HepG2 (cell line): ENCODE results near the gene NSMF. TPM values are rescaled to one million over a fixed set of nuclear protein-coding genes. Genes with fewer than 3 reads are reported as not detected.

Experiments used
- ATAC-seq: fragments of 200-7000 bp; cut with Tn5 transposase; 3 replicates; pipeline ENCODE4 v1.9.1; 2020; ENCODE audit warnings: mild to moderate bottlenecking, moderate library complexity
- BruUV-seq: library from RNA; stranded (reverse); fragments of 400-500 nt; replicated peaks from 2 replicates; lab custom pipeline; 2021; lab: Mats Ljungman, UMichigan
- CTCF ChIA-PET: fragments of 300-600 bp; formaldehyde crosslinking; extraction: SDS; loops from one replicate; lab custom pipeline; 2021; ENCODE audit warnings: low total read pairs, inconsistent platforms, low intra/inter-chr PET ratio; lab: Yijun Ruan, JAX
- POLR2A ChIA-PET: fragments of 350-600 bp; sonication (Branson Sonifier 250); formaldehyde crosslinking; loops from one replicate; lab custom pipeline; 2020; ENCODE audit warnings: antibody characterized with exemption, inconsistent platforms; lab: Yijun Ruan, JAX
- DNase-seq: peaks from one replicate; pipeline ENCODE4 v3.0.0-alpha.2; 2015; ENCODE audit warnings: low spot score
- FAIRE-seq: peaks from 3 replicates; lab custom pipeline; 2011; peaks lifted over from hg19 to GRCh38; lab: Jason Lieb, UNC
- H2AFZ ChIP-seq: one replicate; pipeline ENCODE4 v1.6.1; 2011; ENCODE audit warnings: low read length, inconsistent platforms
- H3K27ac ChIP-seq: fragments of 300-600 bp; 3 replicates; pipeline ENCODE4 v1.8.0; 2011; ENCODE audit warnings: mixed run types, mild to moderate bottlenecking, mixed read lengths, low read length, inconsistent platforms; ENCODE audit not compliant: insufficient read depth; ENCODE audit errors: extremely low read length
- H3K27me3 ChIP-seq, 2 experiments: fragments of 200-600 bp in 1 of 2; 2 replicates in 1 of 2; 3 replicates in 1 of 2; pipeline versions ENCODE4 v1.6.0 to v1.8.0; 2011; ENCODE audit warnings: low read length in 2 of 2, mild to moderate bottlenecking in 2 of 2, moderate library complexity in 2 of 2, inconsistent platforms in 1 of 2; ENCODE audit not compliant: insufficient read depth in 2 of 2, control insufficient read depth in 1 of 2
- H3K36me3 ChIP-seq, 2 experiments: fragments of 200-600 bp in 1 of 2; replicated peaks in 1 of 2; 2 replicates in 1 of 2; 3 replicates in 1 of 2; pipeline versions ENCODE4 v1.5.1 to v1.8.0; 2011; ENCODE audit warnings: low read length in 2 of 2, inconsistent platforms in 1 of 2; ENCODE audit not compliant: insufficient read depth in 2 of 2, control insufficient read depth in 1 of 2
- H3K4me1 ChIP-seq: 2 replicates; pipeline ENCODE4 v1.5.1; 2012; ENCODE audit warnings: low read length, inconsistent platforms; ENCODE audit not compliant: insufficient read depth
- H3K4me2 ChIP-seq: 2 replicates; pipeline ENCODE4 v1.6.0; 2011; ENCODE audit warnings: low read depth, low read length, inconsistent platforms
- H3K4me3 ChIP-seq, 3 experiments: fragments of 200-600 bp in 1 of 3; sonication (generic), shearing (Covaris generic) in 1 of 3; replicated peaks in 1 of 3; 2 replicates each; pipeline ENCODE4 v1.5.1; 2011 to 2016; ENCODE audit warnings: low read length in 3 of 3, inconsistent platforms in 2 of 3, low read depth in 2 of 3, mild to moderate bottlenecking in 2 of 3, control low read depth in 1 of 3, mixed read lengths in 1 of 3; ENCODE audit not compliant: insufficient read depth in 1 of 3
- H3K79me2 ChIP-seq: one replicate; pipeline ENCODE4 v1.6.1; 2011; ENCODE audit warnings: low read length, inconsistent platforms; ENCODE audit not compliant: insufficient read depth
- H3K9ac ChIP-seq: 2 replicates; pipeline ENCODE4 v1.6.0; 2011; ENCODE audit warnings: mild to moderate bottlenecking, low read depth, low read length, inconsistent platforms; ENCODE audit not compliant: insufficient read depth
- H3K9me3 ChIP-seq: 2 replicates; pipeline ENCODE4 v1.5.1; 2012; ENCODE audit warnings: mild to moderate bottlenecking, low read length
- H4K20me1 ChIP-seq: 2 replicates; pipeline ENCODE4 v1.6.0; 2011; ENCODE audit warnings: inconsistent platforms, mild to moderate bottlenecking, low read length, moderate library complexity; ENCODE audit not compliant: insufficient read depth
- CENPX ChIP-seq: sonication (generic); formaldehyde crosslinking; IDR thresholded peaks from 2 replicates; pipeline ENCODE4 v1.9.0; 2021; ENCODE audit warnings: mild to moderate bottlenecking, missing genetic modification reagents, moderate library complexity
- FOXA3 ChIP-seq: IDR thresholded peaks from 2 replicates; pipeline ENCODE4 v1.6.1; 2016; ENCODE audit warnings: missing genetic modification reagents, missing compliant biosample characterization
- HNRNPLL ChIP-seq: fragments of 200-400 bp; formaldehyde crosslinking; IDR thresholded peaks from 2 replicates; pipeline ENCODE4 v1.6.1; 2017; ENCODE audit warnings: mild to moderate bottlenecking, low read depth, low read length; ENCODE audit not compliant: poor library complexity, severe bottlenecking
- MAZ ChIP-seq, 2 experiments: sonication (generic) in 1 of 2; formaldehyde crosslinking in 1 of 2; IDR thresholded peaks; 2 replicates each; pipeline versions ENCODE4 v1.5.0 to v1.6.1; 2012 to 2020; ENCODE audit warnings: low read depth in 2 of 2, mild to moderate bottlenecking in 2 of 2, borderline replicate concordance in 1 of 2, improper control_type of control experiment in 1 of 2, low read length in 1 of 2, missing genetic modification reagents in 1 of 2, moderate library complexity in 1 of 2
- MTA1 ChIP-seq: sonication (generic); formaldehyde crosslinking; IDR thresholded peaks from 2 replicates; pipeline ENCODE4 v1.4.0; 2020; ENCODE audit warnings: missing genetic modification reagents, mild to moderate bottlenecking, borderline replicate concordance
- SMYD3 ChIP-seq: sonication (generic); formaldehyde crosslinking; IDR thresholded peaks from 2 replicates; pipeline ENCODE4 v1.8.1; 2023; ENCODE audit warnings: mild to moderate bottlenecking, missing genetic modification reagents
- YEATS4 ChIP-seq: sonication (generic); formaldehyde crosslinking; IDR thresholded peaks from 2 replicates; pipeline ENCODE4 v1.4.0; 2020; ENCODE audit warnings: missing genetic modification reagents, borderline replicate concordance
- ZBTB10 ChIP-seq: sonication (generic); formaldehyde crosslinking; IDR thresholded peaks from 2 replicates; pipeline ENCODE4 v1.4.0; 2020; ENCODE audit warnings: missing genetic modification reagents, borderline replicate concordance
- ZNF574 ChIP-seq: sonication (generic); formaldehyde crosslinking; IDR thresholded peaks from 2 replicates; pipeline ENCODE4 v1.4.0; 2020; ENCODE audit warnings: missing genetic modification reagents
- ZNF768 ChIP-seq: sonication (generic); formaldehyde crosslinking; IDR thresholded peaks from 2 replicates; pipeline ENCODE4 v1.4.0; 2020; ENCODE audit warnings: missing genetic modification reagents
- ZNF773 ChIP-seq: sonication (generic); formaldehyde crosslinking; IDR thresholded peaks from 2 replicates; pipeline ENCODE4 v1.4.0; 2020; ENCODE audit warnings: missing genetic modification reagents, borderline replicate concordance
- WGBS: methylation state at CpG from one replicate; pipeline ENCODE4 v1.1.6; 2017; ENCODE audit warnings: low lambda C conversion rate; 5-methylcytosine and 5-hydroxymethylcytosine counted together
- in situ Hi-C: cut with HindIII; loops from 2 replicates; pipeline ENCODE4 v1.10.0; 2017; ENCODE audit warnings: low pct_unique_long_range_greater_than_20kb; ENCODE audit not compliant: extremely low pct_ligation_motif_present
- intact Hi-C: fragments of 100-400 bp; cut with micrococcal nuclease; formaldehyde crosslinking; loops from one replicate; pipeline ENCODE4 v1.10.0; 2022; ENCODE audit not compliant: unreplicated experiment
- polyA plus RNA-seq, 8 experiments: library from polyadenylated mRNA; depleted of rRNA in 3 of 8; stranded (reverse) in 7 of 8; unstranded in 1 of 8; fragments of >200 nt; fragmentation: Illumina TruSeq in 4 of 8; extraction: Trizol in 4 of 8; gene quantifications; 2 replicates each; pipeline versions ENCODE4 v1.2.1 to v1.2.3, GENCODE V29; 2011 to 2016; ENCODE audit warnings: low read depth in 4 of 8, missing spikeins in 1 of 8, mixed read lengths in 1 of 8; ENCODE audit not compliant: insufficient read depth in 1 of 8
- total RNA-seq, 5 experiments: library from RNA; depleted of rRNA; stranded (reverse); fragments of >200 nt; fragmentation: Illumina TruSeq; extraction: Trizol; gene quantifications; 2 replicates each; pipeline ENCODE4 v1.2.3, GENCODE V29; 2016; ENCODE audit warnings: low read depth in 1 of 5
- TF ChIP-seq, protein P1 (sequence below): sonication (generic); formaldehyde crosslinking; IDR thresholded peaks from 2 replicates; pipeline ENCODE4 v1.8.0; 2022; ENCODE audit warnings: low read depth, missing genetic modification reagents

Gene NSMF
- total and polyA plus RNA-seq, 2 of the 13 experiments (the other 11 are each of a cell fraction or from before 2014, with no cell fraction given): 44.3 to 183 TPM

GRCh38 chr9:137433916-137434431 lies 25.2 kb downstream of the NSMF start:
- Histone ChIP-seq H4K20me1 (no peaks in the 10 kb centered on the region), H3K27ac (no peak overlapping the region), H3K9me3 (no peaks in the 10 kb centered on the region), H3K4me3 (no peak overlapping the region), H3K9ac (no peak overlapping the region), H3K4me1 (peaks cover 23% of the 10 kb centered on the region), H3K36me3 (no peaks in the 10 kb centered on the region), H3K79me2 (no peaks in the 10 kb centered on the region), H3K4me2 (no peak overlapping the region), H2AFZ (no peak overlapping the region), H3K27me3 (peaks cover 11 to 28% of the 10 kb centered on the region in 2 experiments; a peak in 3 of 5 replicates)
- TF ChIP-seq, protein P1, sequence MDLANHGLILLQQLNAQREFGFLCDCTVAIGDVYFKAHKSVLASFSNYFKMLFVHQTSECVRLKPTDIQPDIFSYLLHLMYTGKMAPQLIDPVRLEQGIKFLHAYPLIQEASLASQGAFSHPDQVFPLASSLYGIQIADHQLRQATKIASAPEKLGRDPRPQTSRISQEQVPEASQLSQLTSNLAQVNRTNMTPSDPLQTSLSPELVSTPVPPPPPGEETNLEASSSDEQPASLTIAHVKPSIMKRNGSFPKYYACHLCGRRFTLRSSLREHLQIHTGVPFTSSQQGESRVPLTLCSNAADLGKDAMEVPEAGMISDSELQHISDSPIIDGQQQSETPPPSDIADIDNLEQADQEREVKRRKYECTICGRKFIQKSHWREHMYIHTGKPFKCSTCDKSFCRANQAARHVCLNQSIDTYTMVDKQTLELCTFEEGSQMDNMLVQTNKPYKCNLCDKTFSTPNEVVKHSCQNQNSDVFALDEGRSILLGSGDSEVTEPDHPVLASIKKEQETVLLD (CRISPR knock-in tag): no peak
- TF ChIP-seq ZBTB10 (CRISPR knock-in tag) (no peak), SMYD3 (CRISPR knock-in tag) (no peak), YEATS4 (CRISPR knock-in tag) (no peak), HNRNPLL (no peak), ZNF574 (CRISPR knock-in tag) (no peak), MTA1 (CRISPR knock-in tag) (no peak), ZNF773 (CRISPR knock-in tag) (no peak), ZNF768 (CRISPR knock-in tag) (no peak), CENPX (CRISPR knock-in tag) (no peak), MAZ (IDR thresholded peaks at IDR 0.05; ENCODE audit: borderline replicate concordance, low read depth, low read length) (no peak), MAZ (CRISPR knock-in tag; IDR thresholded peaks at IDR 0.05; ENCODE audit: low read depth) (no peak), FOXA3 (CRISPR knock-in tag) (no peak)
- DNase-seq: no peak
- ATAC-seq: no peak
- FAIRE-seq: no peak
- WGBS: 70% methylated on average over 4 of the region's 26 CpGs
- in situ Hi-C loops: no loop called here
- intact Hi-C loops: no loop called here
- ChIA-PET POLR2A (no interaction called here), CTCF (no interaction called here)
- no TSS peak for BruUV-seq
